Liver (tissue), 9 donors: ENCODE measurements around the gene KRTAP5-6. TPM values are rescaled to one million over a fixed set of nuclear protein-coding genes. Genes with fewer than 3 reads are reported as not detected.

Experiments
- DNase-seq: peaks from one replicate; pipeline ENCODE4 v3.0.0-alpha.2; 2017; ENCODE audit warnings: low spot score
- H3K27ac ChIP-seq, 2 donors: one replicate each; pipeline ENCODE4 v1.7.0; 2013; ENCODE audit warnings: inconsistent platforms in 2 of 2, low read length in 2 of 2, control low read depth in 1 of 2, low read depth in 1 of 2, mild to moderate bottlenecking in 1 of 2
- H3K27me3 ChIP-seq, 4 donors: one replicate each; pipeline versions ENCODE4 v1.6.1 to v1.7.0; 2013; ENCODE audit warnings: low read length in 3 of 4, inconsistent platforms in 1 of 4, mild to moderate bottlenecking in 1 of 4, moderate library complexity in 1 of 4; ENCODE audit not compliant: control insufficient read depth in 4 of 4, insufficient read depth in 4 of 4
- H3K36me3 ChIP-seq, 4 donors: one replicate each; pipeline versions ENCODE4 v1.6.1 to v1.7.0; 2013; ENCODE audit warnings: low read length in 3 of 4, mild to moderate bottlenecking in 3 of 4, low read depth in 1 of 4, moderate library complexity in 1 of 4; ENCODE audit not compliant: control insufficient read depth in 4 of 4, insufficient read depth in 3 of 4
- H3K4me1 ChIP-seq, 4 donors: one replicate each; pipeline versions ENCODE4 v1.6.1 to v1.7.0; 2013; ENCODE audit warnings: low read length in 3 of 4, mild to moderate bottlenecking in 3 of 4, moderate library complexity in 1 of 4; ENCODE audit not compliant: control insufficient read depth in 4 of 4, insufficient read depth in 4 of 4
- H3K4me3 ChIP-seq, 3 donors: one replicate each; pipeline versions ENCODE4 v1.6.1 to v1.7.0; 2013; ENCODE audit warnings: low read length in 3 of 3, control low read depth in 1 of 3, low read depth in 1 of 3, mild to moderate bottlenecking in 1 of 3
- H3K9ac ChIP-seq, 2 donors: one replicate each; pipeline ENCODE4 v1.7.0; 2013; ENCODE audit warnings: low read length in 2 of 2, mild to moderate bottlenecking in 2 of 2, moderate library complexity in 2 of 2, control low read depth in 1 of 2, low read depth in 1 of 2
- H3K9me3 ChIP-seq, 4 donors: one replicate each; pipeline versions ENCODE4 v1.6.1 to v1.7.0; 2013; ENCODE audit warnings: low read length in 3 of 4; ENCODE audit not compliant: control insufficient read depth in 4 of 4
- ATF3 ChIP-seq: IDR thresholded peaks from 2 replicates; pipeline ENCODE4 v1.6.1; 2016; ENCODE audit warnings: antibody characterized with exemption
- CTCF ChIP-seq: fragments of 150-350 bp; IDR thresholded peaks from 2 replicates; pipeline ENCODE4 v1.5.1; 2017; ENCODE audit warnings: improper control_type of control experiment, low read depth, low read length; ENCODE audit not compliant: missing input control
- EGR1 ChIP-seq, 2 donors: IDR thresholded peaks; 2 replicates each; pipeline ENCODE4 v1.6.1; 2016 to 2018; ENCODE audit warnings: antibody characterized with exemption in 2 of 2, low read depth in 2 of 2
- FOXA1 ChIP-seq: IDR thresholded peaks from 2 replicates; pipeline ENCODE4 v1.6.1; 2016; ENCODE audit warnings: antibody characterized with exemption
- FOXA2 ChIP-seq: IDR thresholded peaks from 2 replicates; pipeline ENCODE4 v1.6.1; 2016; ENCODE audit warnings: antibody characterized with exemption
- GABPA ChIP-seq, 2 donors: IDR thresholded peaks in 1 of 2; conservative IDR thresholded peaks in 1 of 2; 2 replicates each; pipeline ENCODE4 v1.6.1; 2016; ENCODE audit warnings: antibody characterized with exemption in 2 of 2, mild to moderate bottlenecking in 1 of 2, moderate library complexity in 1 of 2
- HNF4A ChIP-seq, 2 donors: conservative IDR thresholded peaks; 2 replicates each; pipeline ENCODE4 v1.6.1; 2016; ENCODE audit warnings: antibody characterized with exemption in 2 of 2, mild to moderate bottlenecking in 2 of 2
- HNF4G ChIP-seq: IDR thresholded peaks from 2 replicates; pipeline ENCODE4 v1.6.1; 2016; ENCODE audit warnings: antibody characterized with exemption
- JUND ChIP-seq, 2 donors: IDR thresholded peaks; 2 replicates each; pipeline ENCODE4 v1.6.1; 2016; ENCODE audit warnings: antibody characterized with exemption in 2 of 2
- MAX ChIP-seq: IDR thresholded peaks from 2 replicates; pipeline ENCODE4 v1.6.1; 2016; ENCODE audit warnings: antibody characterized with exemption
- NR2F2 ChIP-seq: IDR thresholded peaks from 2 replicates; pipeline ENCODE4 v1.6.1; 2016; ENCODE audit warnings: antibody characterized with exemption
- RAD21 ChIP-seq, 2 donors: IDR thresholded peaks; 2 replicates each; pipeline ENCODE4 v1.6.1; 2016; ENCODE audit warnings: antibody characterized with exemption in 2 of 2, mild to moderate bottlenecking in 2 of 2
- REST ChIP-seq: IDR thresholded peaks from 2 replicates; pipeline ENCODE4 v1.6.1; 2016; ENCODE audit warnings: antibody characterized with exemption, mild to moderate bottlenecking
- RXRA ChIP-seq, 2 donors: IDR thresholded peaks; 2 replicates each; pipeline ENCODE4 v1.6.1; 2017 to 2018; ENCODE audit warnings: antibody characterized with exemption in 2 of 2, mild to moderate bottlenecking in 1 of 2
- SP1 ChIP-seq: IDR thresholded peaks from 2 replicates; pipeline ENCODE4 v1.6.1; 2018; ENCODE audit warnings: antibody characterized with exemption, mild to moderate bottlenecking
- TAF1 ChIP-seq: conservative IDR thresholded peaks from 2 replicates; pipeline ENCODE4 v1.6.1; 2016; ENCODE audit warnings: antibody characterized with exemption, mild to moderate bottlenecking
- YY1 ChIP-seq: IDR thresholded peaks from 2 replicates; pipeline ENCODE4 v1.6.1; 2016; ENCODE audit warnings: antibody characterized with exemption, mild to moderate bottlenecking
- ZBTB33 ChIP-seq: IDR thresholded peaks from 2 replicates; pipeline ENCODE4 v1.6.1; 2016; ENCODE audit warnings: antibody characterized with exemption
- WGBS: extraction: QIAGEN DNeasy Blood & Tissue Kit; methylation state at CpG from one replicate; pipeline ENCODE4 v1.1.7; 2013; 5-methylcytosine and 5-hydroxymethylcytosine counted together
- polyA plus RNA-seq, 2 donors: library from polyadenylated mRNA; stranded (reverse) in 1 of 2; unstranded in 1 of 2; fragments of 200-250 nt in 1 of 2; fragments of >200 nt in 1 of 2; fragmentation: Nextera tagmentation in 1 of 2; extraction: Ambion mirVana in 1 of 2; gene quantifications; one replicate each; pipeline versions ENCODE4 v1.2.1 to v1.2.3, GENCODE V29; 2013 to 2015
- total RNA-seq, 2 donors: library from RNA; depleted of rRNA; stranded (reverse); fragments of >200 nt; gene quantifications; one replicate each; pipeline ENCODE4 v1.2.3, GENCODE V29; 2014
- donor health status: healthy.
- donor health status: healthy.
- donor health status: healthy.
- donor health status: healthy.
- donor health status: healthy.

The KRTAP5-6 gene
- total and polyA plus RNA-seq, 4 donors: 0.84 to 1.2 TPM; not detected in 2

GRCh38 chr11:1691026-1691877 lies 5.7 kb upstream of the KRTAP5-6 start:
- 28% methylated on average over 16 of the region's 16 CpGs for WGBS
- Histone ChIP-seq H3K9ac (peak overlapping the region; percentile 73 to 83), H3K36me3 (no peaks in the 10 kb centered on the region), H3K4me3 (peak overlapping the region in 1 of 3 donors; percentile 27), H3K9me3 (no peaks in the 10 kb centered on the region), H3K4me1 (peaks cover 19 to 44% (median 30%) of the 10 kb centered on the region in 4 donors), H3K27ac (peak overlapping the region; percentile 92 to 99), H3K27me3 (no peaks in the 10 kb centered on the region)
- no peak for DNase-seq
- TF ChIP-seq TAF1: no peak
- peak; percentile 94 for TF ChIP-seq SP1
- TF ChIP-seq EGR1 (IDR thresholded peaks at IDR 0.05; ENCODE audit: low read depth in 2 of 2): peak; percentile 51 to 77
- TF ChIP-seq RAD21 (IDR thresholded peaks at IDR 0.05): peak; percentile 46 to 57
- peak; percentile 89 to 94 for TF ChIP-seq RXRA (IDR thresholded peaks at IDR 0.05)
- TF ChIP-seq MAX: peak; percentile 89
- peak; percentile 67 for TF ChIP-seq REST
- peak; percentile 89 to 96 for TF ChIP-seq HNF4A (conservative IDR thresholded peaks at IDR 0.05)
- TF ChIP-seq GABPA (IDR thresholded peaks at IDR 0.05 in 1 of 2, conservative IDR thresholded peaks at IDR 0.05 in 1 of 2): peak in 1 of 2 donors; percentile 17
- TF ChIP-seq FOXA1: no peak
- peak; percentile 31 for TF ChIP-seq NR2F2
- peak; percentile 64 for TF ChIP-seq ATF3
- TF ChIP-seq ZBTB33: no peak
- peak in 1 of 2 donors; percentile 21 for TF ChIP-seq JUND (IDR thresholded peaks at IDR 0.05)
- peak; percentile 70 for TF ChIP-seq YY1
- TF ChIP-seq HNF4G: peak; percentile 80
- peak; percentile 70 for TF ChIP-seq FOXA2
- TF ChIP-seq CTCF: no peak
